Measurements from ENCODE around the gene ZMYND8.

Gene ZMYND8

GRCh38 chr20:47253872-47254271, 102.6 kb downstream of the ZMYND8 start:
- no peak for DNase-seq (ENCODE audit: low read depth)
- TF ChIP-seq, protein P1, sequence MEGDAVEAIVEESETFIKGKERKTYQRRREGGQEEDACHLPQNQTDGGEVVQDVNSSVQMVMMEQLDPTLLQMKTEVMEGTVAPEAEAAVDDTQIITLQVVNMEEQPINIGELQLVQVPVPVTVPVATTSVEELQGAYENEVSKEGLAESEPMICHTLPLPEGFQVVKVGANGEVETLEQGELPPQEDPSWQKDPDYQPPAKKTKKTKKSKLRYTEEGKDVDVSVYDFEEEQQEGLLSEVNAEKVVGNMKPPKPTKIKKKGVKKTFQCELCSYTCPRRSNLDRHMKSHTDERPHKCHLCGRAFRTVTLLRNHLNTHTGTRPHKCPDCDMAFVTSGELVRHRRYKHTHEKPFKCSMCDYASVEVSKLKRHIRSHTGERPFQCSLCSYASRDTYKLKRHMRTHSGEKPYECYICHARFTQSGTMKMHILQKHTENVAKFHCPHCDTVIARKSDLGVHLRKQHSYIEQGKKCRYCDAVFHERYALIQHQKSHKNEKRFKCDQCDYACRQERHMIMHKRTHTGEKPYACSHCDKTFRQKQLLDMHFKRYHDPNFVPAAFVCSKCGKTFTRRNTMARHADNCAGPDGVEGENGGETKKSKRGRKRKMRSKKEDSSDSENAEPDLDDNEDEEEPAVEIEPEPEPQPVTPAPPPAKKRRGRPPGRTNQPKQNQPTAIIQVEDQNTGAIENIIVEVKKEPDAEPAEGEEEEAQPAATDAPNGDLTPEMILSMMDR (IDR thresholded peaks at IDR 0.05; ENCODE audit: insufficient read depth, low read depth, low read length, missing control alignments): no peak
- H3K4me3 ChIP-seq (ENCODE audit: low read length): no peak overlapping the region

- TF ChIP-seq, protein P1 (IDR thresholded peaks at IDR 0.05; ENCODE audit: insufficient read depth, low read depth, low read length, missing control alignments): no peak
- H3K4me3 ChIP-seq (ENCODE audit: low read length): no peak overlapping the region
- no peak for DNase-seq (ENCODE audit: low read depth)
These were observed 103.6 kb downstream of the ZMYND8 start for GRCh38 chr20:47252879-47253307.

DNA sequence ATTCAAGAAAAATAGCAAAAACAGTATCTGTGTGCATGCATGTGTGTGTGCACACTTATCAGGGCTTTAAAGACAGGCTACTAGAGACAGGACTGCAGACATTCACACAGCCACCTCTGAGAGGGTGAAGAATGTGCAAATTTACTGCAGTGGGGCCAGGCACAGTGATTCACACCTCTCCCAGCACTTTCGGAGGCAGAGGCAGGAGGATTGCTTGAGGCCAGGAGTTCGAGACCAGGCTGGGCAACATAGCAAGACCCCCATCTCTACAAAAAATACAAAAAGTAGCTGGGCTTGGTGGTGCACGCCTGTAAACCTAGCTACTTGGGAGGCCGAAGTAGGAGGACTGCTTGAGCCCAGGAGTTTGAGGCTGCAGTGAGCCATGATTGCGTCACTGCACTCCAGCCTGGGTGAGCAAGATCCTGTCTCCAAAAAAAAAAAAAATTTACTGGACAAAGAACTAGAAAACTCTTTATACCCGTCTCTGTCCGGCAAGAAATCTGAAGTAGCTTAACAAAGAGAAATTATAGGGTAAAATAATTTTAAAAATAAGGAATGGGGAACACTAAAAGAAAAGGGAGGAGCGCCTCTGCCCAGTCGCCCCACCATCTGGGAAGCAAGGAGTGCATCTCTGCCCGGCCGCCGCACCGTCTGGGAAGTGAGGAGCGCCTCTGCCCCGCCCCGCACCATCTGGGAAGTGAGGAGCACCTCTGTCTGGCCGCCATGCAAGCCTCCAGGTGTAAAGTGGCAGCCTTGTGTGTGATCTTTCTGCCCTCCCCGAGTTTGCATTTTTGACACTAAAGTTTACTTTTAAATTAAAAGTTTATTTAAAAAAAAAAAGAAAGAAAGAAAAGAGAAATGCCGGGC, 105.1 kb downstream of the ZMYND8 start:
- TF ChIP-seq, protein P1 (IDR thresholded peaks at IDR 0.05; ENCODE audit: insufficient read depth, low read depth, low read length, missing control alignments): no peak
- H3K4me3 ChIP-seq (ENCODE audit: low read length): no peak overlapping the region
- no peak for DNase-seq (ENCODE audit: low read depth)

GRCh38 chr20:47250360-47250759, 106.1 kb downstream of the ZMYND8 start:
- TF ChIP-seq, protein P1 (IDR thresholded peaks at IDR 0.05; ENCODE audit: insufficient read depth, low read depth, low read length, missing control alignments): no peak
- H3K4me3 ChIP-seq (ENCODE audit: low read length): no peak overlapping the region
- DNase-seq (ENCODE audit: low read depth): no peak

DNA sequence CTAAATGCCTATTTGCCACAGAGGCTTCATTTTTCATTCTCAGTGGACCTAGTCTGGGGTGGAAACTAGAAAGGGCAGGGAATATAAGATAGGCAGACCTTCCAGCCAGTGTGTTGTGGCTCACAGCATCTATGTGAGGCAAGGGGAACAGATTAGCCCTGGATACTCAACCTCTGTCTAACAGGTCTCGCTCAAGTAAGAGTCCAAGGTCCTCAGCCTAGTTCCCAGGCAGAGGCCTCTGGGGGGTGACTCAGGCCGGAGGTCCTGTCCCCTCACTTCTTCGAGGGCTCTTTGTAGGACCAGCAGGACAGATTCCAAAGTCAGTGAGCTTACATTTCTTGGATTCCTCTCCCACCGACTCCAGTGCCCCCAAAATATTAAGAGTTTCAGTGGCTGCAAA, 106.6 kb downstream of the ZMYND8 start:
- no peak overlapping the region for H3K4me3 ChIP-seq (ENCODE audit: low read length)
- no peak for DNase-seq (ENCODE audit: low read depth)
- TF ChIP-seq, protein P1 (IDR thresholded peaks at IDR 0.05; ENCODE audit: insufficient read depth, low read depth, low read length, missing control alignments): no peak

GRCh38 chr20:47248448-47248966, 108.0 kb downstream of the ZMYND8 start:
- no peak overlapping the region for H3K4me3 ChIP-seq (ENCODE audit: low read length)
- DNase-seq (ENCODE audit: low read depth): no peak
- TF ChIP-seq, protein P1 (IDR thresholded peaks at IDR 0.05; ENCODE audit: insufficient read depth, low read depth, low read length, missing control alignments): no peak

Measured in epithelial cell of esophagus (primary cell).